ENCODE measurements around the gene SNORC.

Gene SNORC

DNA sequence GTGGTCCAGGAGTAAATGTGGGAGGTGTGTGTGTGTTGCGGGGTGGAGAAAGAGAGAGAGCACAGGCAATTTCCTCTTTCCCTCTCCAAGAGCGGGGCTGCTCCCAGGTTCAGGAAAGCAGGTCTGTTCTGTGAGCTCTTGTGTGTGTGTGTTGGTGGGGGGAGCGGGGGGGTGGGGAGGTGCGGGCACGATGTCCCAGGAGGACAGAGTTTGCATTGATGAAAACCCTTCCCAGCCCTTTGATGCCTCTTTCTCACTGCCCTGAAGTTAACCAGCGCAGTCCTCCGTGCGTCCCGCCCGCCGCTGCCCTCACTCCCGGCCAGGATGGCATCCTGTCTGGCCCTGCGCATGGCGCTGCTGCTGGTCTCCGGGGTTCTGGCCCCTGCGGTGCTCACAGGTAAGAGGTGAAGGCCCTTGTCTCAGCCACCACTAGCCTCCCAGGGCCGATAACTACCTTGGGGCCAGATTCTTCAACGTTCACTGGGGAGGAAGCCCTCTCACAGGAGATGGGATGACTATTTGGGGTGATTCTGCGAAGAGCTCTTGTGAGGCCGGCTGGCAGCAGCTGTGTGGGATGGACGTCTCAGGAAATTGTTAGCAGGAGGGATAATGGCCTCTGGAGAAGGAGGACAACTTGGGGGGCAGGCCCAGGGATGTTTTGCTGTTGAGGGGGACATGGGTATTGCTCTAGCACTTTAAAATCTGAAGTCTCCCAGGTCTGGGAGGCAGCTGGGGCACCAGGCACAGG, at the start of gene SNORC:
Gene SNORC (plus strand): TSS at position 247 of the 748 bp plus-strand sequence. CDS start 78 bp downstream, at position 325.
- H3K9me3 ChIP-seq (ENCODE audit: severe bottlenecking) = no peaks in the 10 kb centered on the region
- no peak within 1 kb of the TSS for H3K27ac ChIP-seq
- no peak for DNase-seq
- H3K36me3 ChIP-seq = no peaks in the 10 kb centered on the region
- no peak within 1 kb of the TSS for H3K4me3 ChIP-seq (ENCODE audit: low read depth, low read length)
- H3K27me3 ChIP-seq (ENCODE audit: insufficient read depth, low read depth, severe bottlenecking) = no peaks in the 10 kb centered on the region
- TF ChIP-seq, protein P1, sequence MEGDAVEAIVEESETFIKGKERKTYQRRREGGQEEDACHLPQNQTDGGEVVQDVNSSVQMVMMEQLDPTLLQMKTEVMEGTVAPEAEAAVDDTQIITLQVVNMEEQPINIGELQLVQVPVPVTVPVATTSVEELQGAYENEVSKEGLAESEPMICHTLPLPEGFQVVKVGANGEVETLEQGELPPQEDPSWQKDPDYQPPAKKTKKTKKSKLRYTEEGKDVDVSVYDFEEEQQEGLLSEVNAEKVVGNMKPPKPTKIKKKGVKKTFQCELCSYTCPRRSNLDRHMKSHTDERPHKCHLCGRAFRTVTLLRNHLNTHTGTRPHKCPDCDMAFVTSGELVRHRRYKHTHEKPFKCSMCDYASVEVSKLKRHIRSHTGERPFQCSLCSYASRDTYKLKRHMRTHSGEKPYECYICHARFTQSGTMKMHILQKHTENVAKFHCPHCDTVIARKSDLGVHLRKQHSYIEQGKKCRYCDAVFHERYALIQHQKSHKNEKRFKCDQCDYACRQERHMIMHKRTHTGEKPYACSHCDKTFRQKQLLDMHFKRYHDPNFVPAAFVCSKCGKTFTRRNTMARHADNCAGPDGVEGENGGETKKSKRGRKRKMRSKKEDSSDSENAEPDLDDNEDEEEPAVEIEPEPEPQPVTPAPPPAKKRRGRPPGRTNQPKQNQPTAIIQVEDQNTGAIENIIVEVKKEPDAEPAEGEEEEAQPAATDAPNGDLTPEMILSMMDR (IDR thresholded peaks at IDR 0.05; ENCODE audit: low read depth, low read length) = no peak

DNA sequence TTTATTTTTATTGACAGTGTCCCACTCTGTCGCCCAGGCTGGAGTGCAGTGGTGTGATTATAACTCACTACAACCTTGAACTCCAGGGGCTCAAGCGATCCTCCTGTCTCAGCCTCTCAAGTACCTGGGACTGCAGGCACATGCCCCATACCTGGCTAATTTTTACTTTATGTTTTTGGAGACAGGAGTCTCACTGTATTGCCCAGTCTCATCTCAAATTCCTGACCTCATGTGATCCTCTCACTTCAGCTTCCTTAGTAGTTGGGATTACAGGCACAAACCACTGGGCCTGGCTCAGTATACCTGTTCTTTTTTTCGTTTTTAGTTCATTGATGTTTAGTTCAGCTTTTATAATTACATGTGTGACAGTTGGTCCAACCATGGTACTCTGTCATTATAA, 40.1 kb upstream of the SNORC start:
- TF ChIP-seq, protein P1 (IDR thresholded peaks at IDR 0.05; ENCODE audit: low read depth, low read length) = no peak
- no peaks in the 10 kb centered on the region for H3K9me3 ChIP-seq (ENCODE audit: severe bottlenecking)
- DNase-seq = no peak
- H3K4me3 ChIP-seq (ENCODE audit: low read depth, low read length) = no peak overlapping the region
- no peaks in the 10 kb centered on the region for H3K27me3 ChIP-seq (ENCODE audit: insufficient read depth, low read depth, severe bottlenecking)
- no peak overlapping the region for H3K27ac ChIP-seq
- H3K36me3 ChIP-seq = peaks cover 39% of the 10 kb centered on the region

DNA sequence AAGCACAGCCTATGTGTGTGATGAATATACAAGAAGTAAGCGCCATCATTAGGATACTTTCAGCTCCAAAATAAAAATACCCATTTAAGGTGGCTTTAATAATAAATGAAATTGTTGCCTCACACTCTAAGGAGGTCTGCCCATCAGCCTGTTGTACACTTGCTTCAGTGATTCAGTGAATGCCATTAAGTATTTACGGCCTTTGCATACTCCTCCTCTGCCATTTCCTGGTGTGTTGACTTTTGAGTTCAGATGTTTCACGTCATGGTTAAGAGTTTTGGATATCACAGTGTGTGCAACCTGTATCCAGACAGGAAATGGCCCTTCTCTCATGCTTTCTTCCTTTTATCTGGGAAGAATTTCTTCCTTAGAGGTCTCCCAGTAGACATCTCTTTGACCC, 38.6 kb upstream of the SNORC start:
- Histone ChIP-seq H3K9me3 (ENCODE audit: severe bottlenecking) (no peaks in the 10 kb centered on the region), H3K4me3 (ENCODE audit: low read depth, low read length) (no peak overlapping the region), H3K36me3 (peaks cover 42% of the 10 kb centered on the region), H3K27me3 (ENCODE audit: insufficient read depth, low read depth, severe bottlenecking) (no peaks in the 10 kb centered on the region), H3K27ac (no peak overlapping the region)
- TF ChIP-seq, protein P1 (IDR thresholded peaks at IDR 0.05; ENCODE audit: low read depth, low read length) = no peak
- no peak for DNase-seq

DNA sequence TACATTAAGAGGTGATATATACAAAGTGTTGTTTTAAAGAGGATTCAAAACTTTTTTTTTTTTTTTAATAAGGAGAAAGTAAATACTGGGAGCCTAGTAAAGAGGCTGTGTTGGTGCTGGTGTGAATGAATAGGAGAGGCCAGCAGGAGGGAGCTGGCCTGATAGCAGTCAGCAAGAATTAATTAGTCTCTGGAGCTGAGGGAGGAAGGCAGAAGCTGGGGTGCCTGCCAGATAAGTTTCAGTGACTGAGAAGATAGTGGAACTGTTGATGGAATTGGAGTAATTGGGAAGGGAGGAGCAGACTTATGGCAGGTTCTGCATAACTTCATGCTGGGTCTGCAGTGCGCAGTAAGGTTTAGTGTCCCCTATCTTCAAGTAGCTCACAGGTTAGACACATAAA, 36.2 kb upstream of the SNORC start:
- no peaks in the 10 kb centered on the region for H3K27me3 ChIP-seq (ENCODE audit: insufficient read depth, low read depth, severe bottlenecking)
- TF ChIP-seq, protein P1 (IDR thresholded peaks at IDR 0.05; ENCODE audit: low read depth, low read length) = no peak
- no peaks in the 10 kb centered on the region for H3K9me3 ChIP-seq (ENCODE audit: severe bottlenecking)
- H3K27ac ChIP-seq = no peak overlapping the region
- no peak for DNase-seq
- no peak overlapping the region for H3K4me3 ChIP-seq (ENCODE audit: low read depth, low read length)
- peaks cover 63% of the 10 kb centered on the region for H3K36me3 ChIP-seq

DNA sequence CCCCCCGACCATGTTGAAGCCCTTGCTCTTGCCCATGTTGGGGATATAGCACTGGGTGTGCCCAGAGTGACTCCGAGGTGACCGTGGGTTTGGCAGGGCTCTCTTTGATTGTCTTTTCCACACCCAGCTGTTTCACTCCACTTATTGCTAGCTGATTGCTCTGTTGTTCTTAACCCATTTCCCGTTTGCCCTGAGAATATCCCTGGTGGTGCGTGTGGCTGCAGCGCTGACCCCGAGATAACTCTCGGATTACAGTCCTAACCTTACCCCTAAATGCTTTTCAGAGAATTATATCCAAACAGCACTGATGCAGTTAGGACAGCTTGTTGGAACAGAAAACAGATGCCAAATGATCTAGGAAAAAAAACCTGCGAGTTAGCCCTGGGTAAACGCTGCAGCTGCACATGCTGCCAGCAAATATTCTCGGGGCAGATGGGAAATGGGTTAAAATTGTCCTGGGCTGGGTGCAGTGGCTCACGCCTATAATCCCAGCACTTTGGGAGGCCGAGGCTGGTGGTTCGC, 34.3 kb upstream of the SNORC start:
- no peaks in the 10 kb centered on the region for H3K27me3 ChIP-seq (ENCODE audit: insufficient read depth, low read depth, severe bottlenecking)
- H3K9me3 ChIP-seq (ENCODE audit: severe bottlenecking) = no peaks in the 10 kb centered on the region
- DNase-seq = peak; percentile 22
- TF ChIP-seq, protein P1 (IDR thresholded peaks at IDR 0.05; ENCODE audit: low read depth, low read length) = no peak
- no peak overlapping the region for H3K4me3 ChIP-seq (ENCODE audit: low read depth, low read length)
- H3K27ac ChIP-seq = no peak overlapping the region
- peaks cover 64% of the 10 kb centered on the region for H3K36me3 ChIP-seq
